ENCODE measurements around the gene TIMM17B.
A peak's percentile ranks its signal among the peaks of the same experiment; 100 is the strongest.
"Not testable (repeated sequence)": the region's sequence is repeated elsewhere in the genome, so short reads cannot be mapped to it uniquely, and the experiment has no call there.

Gene TIMM17B

GRCh38 chrX:48890296-48890925, 7.2 kb downstream of the TIMM17B start:
- peak; percentile 41 for FAIRE-seq
- DNase-seq (ENCODE audit: insufficient read length, low spot score): no peak

GRCh38 chrX:48886586-48886985, 11.0 kb downstream of the TIMM17B start:
- not testable (repeated sequence) for DNase-seq (ENCODE audit: insufficient read length, low spot score); FAIRE-seq

More at GRCh38 chrX:48890296-48890925, 7.2 kb downstream of the TIMM17B start:
- no peak for TF ChIP-seq PAX5 (IDR thresholded peaks at IDR 0.05; ENCODE audit: insufficient read depth, low read length, severe bottlenecking)
- no peak for TF ChIP-seq SPI1 (IDR thresholded peaks at IDR 0.05; ENCODE audit: low read depth, low read length)
- TF ChIP-seq POLR2AphosphoS5 (IDR thresholded peaks at IDR 0.05; ENCODE audit: low read depth, low read length): no peak
- TF ChIP-seq POLR2A (IDR thresholded peaks at IDR 0.05; ENCODE audit: low read depth, low read length): no peak
- TF ChIP-seq POU2F2 (IDR thresholded peaks at IDR 0.05; ENCODE audit: low read depth, low read length): no peak
- TF ChIP-seq TAF1 (IDR thresholded peaks at IDR 0.05; ENCODE audit: low read depth, low read length): no peak

- no peak for DNase-seq (ENCODE audit: insufficient read length, low spot score)
- no peak for FAIRE-seq
- TF ChIP-seq POU2F2 (IDR thresholded peaks at IDR 0.05; ENCODE audit: low read depth, low read length): no peak
- no peak for TF ChIP-seq POLR2AphosphoS5 (IDR thresholded peaks at IDR 0.05; ENCODE audit: low read depth, low read length)
- TF ChIP-seq PAX5 (IDR thresholded peaks at IDR 0.05; ENCODE audit: insufficient read depth, low read length, severe bottlenecking): no peak
- no peak for TF ChIP-seq POLR2A (IDR thresholded peaks at IDR 0.05; ENCODE audit: low read depth, low read length)
- no peak for TF ChIP-seq TAF1 (IDR thresholded peaks at IDR 0.05; ENCODE audit: low read depth, low read length)
- no peak for TF ChIP-seq SPI1 (IDR thresholded peaks at IDR 0.05; ENCODE audit: low read depth, low read length)
These were observed 13.8 kb downstream of the TIMM17B start for GRCh38 chrX:48883729-48884128.

GRCh38 chrX:48876944-48877343, 20.6 kb downstream of the TIMM17B start:
- FAIRE-seq; DNase-seq (ENCODE audit: insufficient read length, low spot score): not testable (repeated sequence)

GRCh38 chrX:48872017-48872416, 25.6 kb downstream of the TIMM17B start:
- FAIRE-seq; DNase-seq (ENCODE audit: insufficient read length, low spot score): not testable (repeated sequence)

GRCh38 chrX:48864210-48864609, 33.4 kb downstream of the TIMM17B start:
- TF ChIP-seq POLR2A (IDR thresholded peaks at IDR 0.05; ENCODE audit: low read depth, low read length) (no peak), PAX5 (IDR thresholded peaks at IDR 0.05; ENCODE audit: insufficient read depth, low read length, severe bottlenecking) (no peak), SPI1 (IDR thresholded peaks at IDR 0.05; ENCODE audit: low read depth, low read length) (no peak), TAF1 (IDR thresholded peaks at IDR 0.05; ENCODE audit: low read depth, low read length) (no peak), POU2F2 (IDR thresholded peaks at IDR 0.05; ENCODE audit: low read depth, low read length) (no peak), POLR2AphosphoS5 (IDR thresholded peaks at IDR 0.05; ENCODE audit: low read depth, low read length) (no peak)
- no peak for FAIRE-seq
- no peak for DNase-seq (ENCODE audit: insufficient read length, low spot score)

GRCh38 chrX:48854898-48855297, 42.7 kb downstream of the TIMM17B start:
- FAIRE-seq (no peak), DNase-seq (ENCODE audit: insufficient read length, low spot score) (no peak)
- TF ChIP-seq TAF1 (IDR thresholded peaks at IDR 0.05; ENCODE audit: low read depth, low read length): no peak

GRCh38 chrX:48854121-48854804, 43.3 kb downstream of the TIMM17B start:
- DNase-seq (ENCODE audit: insufficient read length, low spot score); FAIRE-seq: not testable (repeated sequence)

- not testable (repeated sequence) for FAIRE-seq; DNase-seq (ENCODE audit: insufficient read length, low spot score)
These were observed 44.1 kb downstream of the TIMM17B start for GRCh38 chrX:48853494-48853893.

GRCh38 chrX:48852857-48853256, 44.7 kb downstream of the TIMM17B start:
- FAIRE-seq (no peak), DNase-seq (ENCODE audit: insufficient read length, low spot score) (no peak)
- TF ChIP-seq POLR2A (IDR thresholded peaks at IDR 0.05; ENCODE audit: low read depth, low read length) (no peak), SPI1 (IDR thresholded peaks at IDR 0.05; ENCODE audit: low read depth, low read length) (no peak), PAX5 (IDR thresholded peaks at IDR 0.05; ENCODE audit: insufficient read depth, low read length, severe bottlenecking) (no peak), POLR2AphosphoS5 (IDR thresholded peaks at IDR 0.05; ENCODE audit: low read depth, low read length) (no peak), TAF1 (IDR thresholded peaks at IDR 0.05; ENCODE audit: low read depth, low read length) (no peak), POU2F2 (IDR thresholded peaks at IDR 0.05; ENCODE audit: low read depth, low read length) (no peak)

- FAIRE-seq (no peak), DNase-seq (ENCODE audit: insufficient read length, low spot score) (no peak)
- no peak for TF ChIP-seq POLR2AphosphoS5 (IDR thresholded peaks at IDR 0.05; ENCODE audit: low read depth, low read length)
- no peak for TF ChIP-seq POU2F2 (IDR thresholded peaks at IDR 0.05; ENCODE audit: low read depth, low read length)
- no peak for TF ChIP-seq PAX5 (IDR thresholded peaks at IDR 0.05; ENCODE audit: insufficient read depth, low read length, severe bottlenecking)
- no peak for TF ChIP-seq POLR2A (IDR thresholded peaks at IDR 0.05; ENCODE audit: low read depth, low read length)
- no peak for TF ChIP-seq SPI1 (IDR thresholded peaks at IDR 0.05; ENCODE audit: low read depth, low read length)
- TF ChIP-seq TAF1 (IDR thresholded peaks at IDR 0.05; ENCODE audit: low read depth, low read length): no peak
These were observed 48.7 kb downstream of the TIMM17B start for GRCh38 chrX:48848847-48849246.

Measured in GM12891 (cell line).